Measurements from ENCODE around the gene INHBB.

GRCh38 chr2:120342446-120342845 lies 3.5 kb upstream of the INHBB start:
- TF ChIP-seq, protein P1, sequence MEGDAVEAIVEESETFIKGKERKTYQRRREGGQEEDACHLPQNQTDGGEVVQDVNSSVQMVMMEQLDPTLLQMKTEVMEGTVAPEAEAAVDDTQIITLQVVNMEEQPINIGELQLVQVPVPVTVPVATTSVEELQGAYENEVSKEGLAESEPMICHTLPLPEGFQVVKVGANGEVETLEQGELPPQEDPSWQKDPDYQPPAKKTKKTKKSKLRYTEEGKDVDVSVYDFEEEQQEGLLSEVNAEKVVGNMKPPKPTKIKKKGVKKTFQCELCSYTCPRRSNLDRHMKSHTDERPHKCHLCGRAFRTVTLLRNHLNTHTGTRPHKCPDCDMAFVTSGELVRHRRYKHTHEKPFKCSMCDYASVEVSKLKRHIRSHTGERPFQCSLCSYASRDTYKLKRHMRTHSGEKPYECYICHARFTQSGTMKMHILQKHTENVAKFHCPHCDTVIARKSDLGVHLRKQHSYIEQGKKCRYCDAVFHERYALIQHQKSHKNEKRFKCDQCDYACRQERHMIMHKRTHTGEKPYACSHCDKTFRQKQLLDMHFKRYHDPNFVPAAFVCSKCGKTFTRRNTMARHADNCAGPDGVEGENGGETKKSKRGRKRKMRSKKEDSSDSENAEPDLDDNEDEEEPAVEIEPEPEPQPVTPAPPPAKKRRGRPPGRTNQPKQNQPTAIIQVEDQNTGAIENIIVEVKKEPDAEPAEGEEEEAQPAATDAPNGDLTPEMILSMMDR (conservative IDR thresholded peaks at IDR 0.05; ENCODE audit: low read depth, low read length), result no peak
- TF ChIP-seq EZH2 (IDR thresholded peaks at IDR 0.05; ENCODE audit: low read length, unreplicated experiment) (no peak), EZH2phosphoT487 (IDR thresholded peaks at IDR 0.05; ENCODE audit: borderline replicate concordance, low read length) (no peak)
